C4-2B (cell line): ENCODE results near the gene IRF8.

Experiments
- ZFX ChIP-seq: fragments of 450-650 bp; IDR thresholded peaks from 2 replicates; pipeline ENCODE4 v1.6.1; 2017
- TF ChIP-seq, protein P1 (sequence below): fragments of 450-650 bp; conservative IDR thresholded peaks from 2 replicates; pipeline ENCODE4 v1.5.1; 2017; ENCODE audit warnings: mild to moderate bottlenecking

DNA sequence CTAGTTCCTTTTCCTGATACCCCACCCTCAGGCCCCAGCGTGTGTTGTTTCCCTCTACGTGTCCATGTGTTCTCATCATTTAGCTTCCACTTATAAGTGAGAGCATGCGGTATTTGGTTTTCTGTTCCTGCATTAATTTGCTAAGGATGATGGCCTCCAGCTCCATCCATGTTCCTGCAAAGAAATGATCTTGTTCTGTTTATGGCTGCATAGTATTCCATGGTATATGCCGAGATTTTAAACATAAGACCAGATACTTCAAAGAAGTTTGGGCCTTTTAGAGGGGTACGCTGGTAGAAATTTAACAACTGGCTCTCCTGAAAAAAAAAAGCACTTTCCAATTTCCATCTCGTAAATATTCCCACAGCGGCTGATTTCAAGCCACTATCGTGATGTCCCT is 59.8 kb downstream of the IRF8 start:
- TF ChIP-seq, protein P1, sequence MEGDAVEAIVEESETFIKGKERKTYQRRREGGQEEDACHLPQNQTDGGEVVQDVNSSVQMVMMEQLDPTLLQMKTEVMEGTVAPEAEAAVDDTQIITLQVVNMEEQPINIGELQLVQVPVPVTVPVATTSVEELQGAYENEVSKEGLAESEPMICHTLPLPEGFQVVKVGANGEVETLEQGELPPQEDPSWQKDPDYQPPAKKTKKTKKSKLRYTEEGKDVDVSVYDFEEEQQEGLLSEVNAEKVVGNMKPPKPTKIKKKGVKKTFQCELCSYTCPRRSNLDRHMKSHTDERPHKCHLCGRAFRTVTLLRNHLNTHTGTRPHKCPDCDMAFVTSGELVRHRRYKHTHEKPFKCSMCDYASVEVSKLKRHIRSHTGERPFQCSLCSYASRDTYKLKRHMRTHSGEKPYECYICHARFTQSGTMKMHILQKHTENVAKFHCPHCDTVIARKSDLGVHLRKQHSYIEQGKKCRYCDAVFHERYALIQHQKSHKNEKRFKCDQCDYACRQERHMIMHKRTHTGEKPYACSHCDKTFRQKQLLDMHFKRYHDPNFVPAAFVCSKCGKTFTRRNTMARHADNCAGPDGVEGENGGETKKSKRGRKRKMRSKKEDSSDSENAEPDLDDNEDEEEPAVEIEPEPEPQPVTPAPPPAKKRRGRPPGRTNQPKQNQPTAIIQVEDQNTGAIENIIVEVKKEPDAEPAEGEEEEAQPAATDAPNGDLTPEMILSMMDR, result no peak
- no peak for TF ChIP-seq ZFX
